Germinal center (tissue), 1 donor: Measurements from ENCODE around the gene FAF1.
"Not testable (repeated sequence)": the region's sequence is repeated elsewhere in the genome, so short reads cannot be mapped to it uniquely, and the experiment has no call there.

Experiments used
- DNase-seq: peaks from one replicate; pipeline ENCODE4 v3.0.0; 2012; ENCODE audit warnings: mixed read lengths, low spot score

The FAF1 gene

DNA sequence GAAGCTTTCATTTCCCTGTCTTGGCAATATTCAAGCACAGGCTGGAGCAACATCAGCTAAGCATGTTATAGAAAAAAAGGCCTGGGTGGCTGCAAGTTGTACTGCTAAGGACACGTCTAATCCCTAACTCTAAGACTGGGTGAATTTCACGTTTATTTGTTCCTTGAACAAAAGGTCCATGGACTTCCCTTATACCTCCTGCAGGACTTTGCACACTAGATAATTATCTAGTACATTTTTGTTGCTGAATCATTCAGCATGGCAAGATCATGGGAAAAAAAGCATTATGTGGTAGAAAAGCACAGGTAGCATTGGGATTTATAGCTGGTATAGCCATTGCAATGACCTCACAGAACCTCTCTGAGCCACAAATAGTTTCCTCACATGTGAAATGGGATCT lies 406.1 kb downstream of the FAF1 start:
- no peak for DNase-seq

DNA sequence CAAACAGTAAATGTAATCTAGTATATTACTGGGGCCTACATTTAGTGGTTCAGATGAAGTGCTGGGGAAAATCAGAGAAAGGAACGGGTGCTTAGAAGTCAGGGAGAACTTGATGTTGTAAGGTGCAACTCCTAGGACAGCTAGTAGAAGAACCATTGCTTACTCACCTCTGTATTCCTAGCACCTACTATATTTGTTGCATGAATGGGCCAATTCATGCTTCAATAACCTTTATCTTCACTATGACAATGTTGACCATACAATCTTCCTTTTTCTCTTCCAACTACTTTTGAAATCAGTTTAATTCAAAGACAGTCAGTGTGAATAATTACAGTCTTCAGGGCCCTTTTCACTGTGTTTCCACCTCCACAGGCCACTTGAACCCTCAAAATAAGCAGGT lies 411.8 kb downstream of the FAF1 start:
- DNase-seq: no peak

DNA sequence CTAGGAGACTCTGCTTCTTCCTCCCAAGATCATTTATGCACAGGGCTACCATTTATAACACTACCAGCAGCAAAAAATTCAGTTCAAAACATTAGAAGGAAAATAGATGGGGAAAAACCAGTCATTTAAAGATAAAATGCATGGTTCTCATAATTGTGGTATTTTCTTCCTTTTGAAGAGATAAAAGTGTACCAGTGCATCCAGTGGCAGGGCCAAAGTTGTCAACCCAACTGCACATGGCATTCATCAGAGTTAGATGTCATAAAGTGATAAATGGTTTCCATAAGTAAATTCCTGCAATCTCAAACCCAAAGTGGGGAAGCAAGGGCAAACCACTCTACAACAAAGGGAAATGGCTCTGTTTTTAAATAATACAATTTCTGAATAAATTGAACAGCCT lies 417.7 kb downstream of the FAF1 start:
- DNase-seq: no peak

DNA sequence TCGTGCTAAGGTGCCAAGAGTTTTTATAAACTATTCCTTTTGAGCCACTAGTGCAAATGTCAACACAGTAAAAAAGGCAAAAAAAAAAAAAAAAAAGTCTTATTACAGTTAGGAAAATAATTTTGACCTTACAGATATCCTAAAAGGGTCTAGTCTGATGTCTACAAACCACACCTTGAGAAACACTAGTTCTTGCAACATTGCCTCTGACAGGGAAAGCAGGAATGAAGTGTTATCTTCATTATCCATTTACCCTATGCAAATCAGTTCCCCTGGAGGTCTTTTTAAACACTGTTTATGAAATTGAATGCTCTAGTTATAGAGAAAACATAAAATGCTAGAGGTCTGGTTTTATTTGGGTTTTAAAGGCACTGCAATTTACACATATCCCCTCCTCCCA lies 421.6 kb downstream of the FAF1 start:
- no peak for DNase-seq

DNA sequence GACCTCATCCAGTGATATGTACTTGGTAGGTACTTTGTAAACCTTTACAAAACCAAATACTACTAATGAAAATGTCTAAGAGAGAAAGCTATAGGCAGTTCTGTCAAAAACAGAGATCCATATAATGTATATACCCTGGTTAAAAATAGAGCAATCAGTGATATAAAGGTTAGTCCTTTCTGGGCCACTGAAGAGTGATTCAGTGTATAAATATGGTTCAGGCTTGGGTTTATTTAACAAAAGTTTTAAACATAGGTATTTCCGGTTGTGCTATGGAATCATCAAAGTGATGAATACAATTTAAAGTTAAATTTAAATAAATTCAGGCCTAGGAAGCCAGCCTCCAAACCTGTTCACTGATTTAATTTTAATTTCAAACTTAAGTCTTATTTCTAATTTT lies 428.5 kb downstream of the FAF1 start:
- DNase-seq: no peak

DNA sequence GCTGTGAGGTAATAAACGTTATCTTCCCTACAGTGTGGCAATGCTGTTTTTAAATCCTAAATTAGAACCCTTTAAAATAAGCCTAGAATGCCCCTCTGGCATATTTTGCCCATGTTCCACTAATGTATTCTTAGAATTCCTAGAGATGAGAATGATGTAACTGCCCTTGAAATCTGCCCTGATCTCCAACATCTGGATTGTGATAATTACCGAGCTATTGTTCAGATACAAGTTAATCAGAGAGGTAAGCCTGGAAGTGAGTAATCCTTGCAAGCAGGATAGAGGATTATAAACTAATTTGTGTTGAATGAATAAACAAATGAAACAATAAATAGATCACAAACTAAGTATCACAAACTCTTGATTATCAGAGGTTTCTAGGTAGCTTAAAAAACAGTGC lies 429.0 kb downstream of the FAF1 start:
- DNase-seq: no peak

DNA sequence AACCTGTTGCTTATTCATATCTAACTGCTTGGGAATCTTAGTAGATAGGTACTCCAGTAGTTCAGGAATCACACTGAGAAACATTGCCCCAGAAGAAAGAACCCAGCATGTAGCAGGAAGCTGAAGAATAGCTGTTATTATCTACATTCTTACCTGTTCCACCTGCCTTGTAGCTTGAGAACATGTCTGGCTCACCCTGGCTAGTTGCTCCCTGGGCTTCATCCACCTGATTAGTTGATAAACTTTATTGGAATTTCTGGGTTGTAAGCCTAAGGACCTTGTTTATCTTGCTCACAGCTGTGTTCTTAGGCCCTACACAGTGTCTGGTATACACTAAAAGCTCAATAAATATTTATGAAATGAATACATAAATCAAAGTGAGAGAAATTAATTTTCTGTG lies 430.6 kb downstream of the FAF1 start:
- no peak for DNase-seq

DNA sequence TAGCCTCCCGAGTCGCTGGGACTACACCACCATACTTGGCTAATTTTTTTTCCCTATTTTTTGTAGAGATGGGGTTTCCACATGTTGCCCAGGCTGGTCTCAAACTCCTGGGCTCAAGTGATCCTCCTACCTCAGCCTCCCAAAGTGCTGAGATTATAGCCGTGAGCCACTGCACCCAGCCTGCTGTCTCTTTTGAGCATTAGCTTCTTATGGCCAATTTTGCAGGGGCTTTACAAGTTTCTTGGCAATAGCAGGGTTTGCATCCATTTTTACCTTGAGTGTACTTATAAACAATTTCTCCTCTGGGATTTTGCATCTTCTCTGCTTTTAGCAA lies 432.1 kb downstream of the FAF1 start:
- not testable (repeated sequence) for DNase-seq

DNA sequence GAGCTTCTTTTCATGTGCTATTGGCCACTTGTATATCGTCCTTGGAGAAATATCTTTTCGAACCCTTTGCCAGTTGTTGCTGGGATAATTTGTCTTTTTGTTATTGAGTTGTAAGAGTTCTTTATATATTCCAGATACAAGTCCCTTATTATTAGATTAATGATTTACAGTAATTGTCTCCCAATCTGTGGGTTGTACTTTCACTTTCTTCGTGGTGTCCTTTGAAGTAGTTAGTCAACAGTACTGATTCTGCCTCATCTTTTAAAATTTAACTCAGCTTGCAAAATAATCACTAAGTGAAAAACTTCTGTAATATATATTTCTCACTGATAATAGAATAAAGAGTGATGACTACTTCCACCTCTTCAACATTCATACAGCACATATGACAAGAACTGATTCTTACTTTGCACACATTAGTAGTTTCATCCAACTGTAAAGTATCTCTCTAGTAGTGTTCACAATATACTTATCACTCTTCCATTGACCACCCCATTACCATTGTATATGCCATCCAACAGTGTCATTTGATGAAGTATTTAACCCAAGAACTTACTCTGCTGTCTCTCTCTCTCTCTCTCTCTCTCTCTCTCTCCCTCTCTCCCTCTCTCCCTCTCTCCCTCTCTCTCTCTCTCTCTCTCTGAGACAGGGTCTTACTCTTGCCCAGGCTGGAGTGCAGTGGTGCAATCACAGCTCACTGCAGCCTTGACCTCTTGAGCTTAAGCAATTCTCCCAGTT lies 432.6 kb downstream of the FAF1 start:
- no peak for DNase-seq

DNA sequence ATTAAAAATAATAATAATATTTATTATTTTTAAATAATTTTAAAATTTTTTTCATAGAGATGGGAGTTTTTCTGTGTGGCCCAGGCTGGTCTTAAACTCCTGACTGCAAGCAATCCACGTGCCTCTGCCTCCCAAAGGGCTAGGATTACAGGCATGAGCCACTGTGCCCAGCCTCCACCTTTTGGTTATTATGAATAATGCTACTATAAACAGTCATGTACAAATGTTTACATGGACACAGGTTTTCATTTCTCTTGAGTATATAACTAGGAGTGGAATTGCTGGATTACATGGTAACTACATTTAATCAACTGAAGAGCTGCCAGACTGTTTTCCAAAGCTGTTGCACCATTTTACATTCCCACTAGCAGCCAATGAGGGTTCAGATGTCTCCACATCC lies 433.6 kb downstream of the FAF1 start:
- DNase-seq: no peak

DNA sequence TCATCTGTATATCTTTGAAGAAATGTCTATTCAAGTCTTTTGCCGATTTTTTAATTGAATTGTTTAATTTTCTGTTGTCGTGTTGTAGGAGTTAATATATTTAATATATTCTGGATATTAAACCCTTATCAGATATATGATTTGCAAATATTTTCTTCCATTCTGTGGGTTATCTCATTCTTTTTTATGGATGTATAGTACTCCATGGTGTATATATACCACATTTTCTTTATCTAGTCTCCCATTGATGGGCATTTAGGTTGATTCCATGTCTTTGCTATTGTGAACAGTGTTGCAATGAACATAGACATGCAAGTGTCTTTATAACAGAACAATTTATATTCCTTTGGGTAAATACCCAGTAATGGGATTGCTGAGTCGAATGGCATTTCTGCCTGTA lies 436.5 kb downstream of the FAF1 start:
- no peak for DNase-seq

DNA sequence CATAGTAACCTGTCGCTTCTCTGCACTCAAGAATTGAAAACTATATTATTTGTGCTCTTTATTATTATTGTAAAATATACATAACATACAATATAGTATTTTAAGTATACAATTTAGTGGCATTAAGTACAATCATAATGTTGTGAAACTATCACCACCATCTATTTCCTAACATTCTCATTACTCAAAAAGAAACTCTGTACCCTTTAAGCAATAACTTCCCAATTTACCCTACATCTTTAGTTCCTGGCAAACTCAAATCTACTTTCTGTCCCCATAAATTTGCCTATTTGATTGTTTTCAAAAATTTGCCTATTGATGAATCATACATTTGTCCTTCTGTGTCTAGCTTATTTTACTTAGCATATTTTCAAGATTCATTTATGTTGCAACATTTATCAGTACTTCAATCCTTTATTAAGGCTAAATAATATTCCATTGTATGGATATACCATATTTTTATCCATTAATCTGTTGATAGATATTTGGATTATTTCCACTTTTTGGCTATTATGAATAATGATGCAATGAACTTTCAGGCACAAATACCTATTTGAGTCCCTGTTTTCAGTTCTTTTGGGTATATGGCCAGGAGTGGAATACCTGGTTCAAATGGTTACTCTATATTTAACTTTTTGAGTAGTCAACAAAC lies 437.2 kb downstream of the FAF1 start:
- DNase-seq: no peak

DNA sequence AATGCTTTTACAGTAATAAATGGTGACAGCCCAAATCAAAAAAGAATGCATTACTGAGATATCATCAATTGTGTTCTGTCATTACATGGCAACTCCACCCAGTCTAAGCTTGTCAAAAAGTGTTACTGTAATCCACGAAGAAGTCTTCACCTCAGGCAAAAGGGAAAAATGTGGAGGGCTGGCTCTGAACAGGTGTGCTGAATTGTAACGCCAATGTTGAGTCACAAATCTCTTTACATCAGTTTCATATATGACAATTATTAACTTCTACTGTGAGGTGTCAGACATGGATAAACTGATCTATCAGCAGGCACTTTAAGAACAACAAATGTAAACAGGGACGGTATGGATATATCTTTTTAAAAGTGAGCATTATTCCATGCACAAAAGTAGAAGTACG lies 438.4 kb downstream of the FAF1 start:
- DNase-seq: no peak

DNA sequence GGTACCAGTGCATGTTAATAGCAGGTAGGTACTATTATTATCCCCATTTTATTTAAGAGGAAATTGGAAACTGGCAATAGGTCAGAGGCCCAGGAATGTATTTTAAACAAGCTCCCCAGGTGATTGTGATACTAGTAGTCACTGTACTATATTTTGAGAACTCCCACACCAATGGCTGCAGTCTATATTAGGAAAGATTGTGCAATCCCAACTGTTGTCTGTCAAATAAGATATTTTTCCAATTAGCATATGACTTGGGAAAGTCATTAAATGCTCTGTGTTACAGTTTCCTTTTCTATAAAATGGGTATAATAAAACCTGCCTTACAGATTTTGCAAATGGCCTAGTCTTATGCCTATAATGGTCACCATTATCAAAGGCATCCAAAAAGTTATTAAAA lies 442.6 kb downstream of the FAF1 start:
- no peak for DNase-seq

DNA sequence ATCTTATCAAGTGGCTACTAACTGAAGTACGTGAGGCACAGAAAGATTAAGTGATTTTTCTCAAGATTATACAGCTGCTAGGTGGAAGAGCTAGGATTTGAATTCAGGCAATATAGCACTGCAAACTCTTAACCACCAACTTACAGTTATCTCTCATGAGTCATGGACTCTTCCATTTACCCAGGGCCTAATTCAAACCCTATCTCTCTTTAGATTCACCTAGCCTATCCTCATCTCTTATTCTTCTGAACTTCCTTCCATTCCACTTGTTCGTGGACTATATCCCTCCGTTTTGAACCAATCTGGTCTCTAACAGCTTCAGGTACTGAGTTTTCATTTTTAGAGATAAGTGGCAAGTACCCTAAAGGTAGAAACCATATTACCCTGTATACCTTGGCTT lies 444.0 kb downstream of the FAF1 start:
- no peak for DNase-seq

DNA sequence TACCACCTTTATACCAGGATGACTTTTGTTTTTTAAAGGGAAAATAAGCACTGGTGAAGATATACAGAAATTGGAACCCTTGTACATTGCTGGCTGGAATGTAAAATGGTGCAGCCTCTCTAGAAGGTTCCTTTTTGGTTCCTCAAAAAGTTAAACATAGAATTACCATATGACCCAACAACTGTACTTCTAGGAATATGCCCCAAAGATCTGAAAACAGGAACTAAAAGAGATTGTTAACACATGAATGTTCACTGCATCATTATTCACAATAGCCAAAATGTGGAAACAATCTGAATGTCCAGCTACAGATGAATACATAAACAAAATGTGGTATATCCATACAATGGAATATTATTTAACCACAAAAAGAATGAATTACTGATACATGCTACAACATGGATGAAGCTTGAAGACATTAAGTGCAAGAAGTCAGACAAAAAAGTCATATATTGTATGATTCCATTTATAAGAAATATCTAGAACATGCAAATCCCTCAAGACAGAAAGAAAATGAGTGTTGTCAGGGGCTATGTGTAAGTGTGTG lies 452.0 kb downstream of the FAF1 start:
- DNase-seq: no peak

DNA sequence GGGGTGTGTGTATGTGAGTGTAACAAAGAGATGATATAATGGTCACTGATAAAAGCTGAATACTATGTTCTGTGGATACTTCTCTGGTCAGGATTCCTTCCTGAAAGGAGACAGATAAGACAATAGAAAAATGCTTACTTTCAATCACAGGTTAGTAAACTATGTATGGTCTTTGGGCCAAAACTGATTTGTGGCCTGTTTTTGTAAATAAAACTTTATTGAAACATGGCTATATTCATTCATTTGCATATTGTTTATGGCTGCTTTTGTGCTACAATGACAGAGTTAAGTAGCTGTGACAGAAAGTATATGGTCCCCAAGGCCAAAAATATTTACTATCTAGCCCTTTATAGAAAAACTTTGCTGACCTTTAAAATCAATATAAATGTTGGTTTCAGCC lies 454.6 kb downstream of the FAF1 start:
- no peak for DNase-seq

DNA sequence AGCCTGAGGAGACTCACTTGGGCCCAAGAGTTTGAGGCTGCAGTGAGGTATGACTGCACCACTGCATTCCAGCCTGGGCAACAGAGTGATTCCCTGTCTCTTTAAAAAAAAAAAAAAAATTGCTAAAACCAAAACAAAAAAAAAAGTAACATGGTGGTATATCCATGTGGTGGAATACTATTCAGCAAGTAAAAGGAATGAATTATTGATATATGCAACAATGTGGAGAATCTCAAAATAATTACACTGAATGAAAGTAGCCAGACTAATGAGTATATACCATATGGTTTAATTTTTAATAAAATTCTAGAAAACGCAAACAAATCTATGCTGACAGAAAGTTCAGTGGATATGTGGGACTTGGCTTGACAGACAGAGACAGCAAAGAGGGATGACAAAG lies 456.6 kb downstream of the FAF1 start:
- no peak for DNase-seq

DNA sequence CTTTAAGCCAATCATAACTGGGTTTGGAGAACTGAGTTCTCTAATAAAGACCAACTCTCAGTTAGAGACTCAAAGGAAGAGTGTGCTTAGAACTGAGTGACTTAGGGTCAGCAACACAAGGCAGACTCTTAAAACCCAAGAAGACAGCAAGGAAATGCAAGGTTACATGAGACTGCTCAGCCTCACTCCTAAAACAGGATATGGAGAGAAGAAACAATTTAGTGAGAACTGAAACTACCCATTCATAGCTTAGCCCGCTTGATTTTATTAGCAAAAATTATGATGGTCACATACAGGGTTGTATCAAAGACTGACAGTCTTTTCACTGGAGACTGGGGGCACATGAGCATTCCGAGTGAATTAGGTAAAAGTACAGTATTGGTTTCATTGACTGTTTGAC lies 457.9 kb downstream of the FAF1 start:
- peak; percentile 2 for DNase-seq

DNA sequence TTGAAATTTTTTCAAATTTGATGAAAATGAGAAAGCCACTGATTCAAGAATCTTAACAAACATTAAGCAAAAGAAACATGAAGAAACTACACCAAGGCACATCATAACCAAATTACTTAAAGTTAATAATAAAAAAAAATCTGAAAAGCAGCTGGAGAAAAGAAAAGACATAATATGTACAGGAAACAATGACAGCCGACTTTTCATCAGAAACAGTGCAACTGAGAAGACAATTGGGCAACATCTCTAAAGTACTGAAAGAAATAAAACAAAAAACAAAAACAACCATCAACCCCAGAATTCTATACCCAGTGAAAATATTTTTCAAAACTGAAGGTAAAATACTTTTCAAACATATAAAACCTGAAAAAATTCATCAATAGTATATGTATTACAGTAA lies 463.1 kb downstream of the FAF1 start:
- DNase-seq: no peak

DNA sequence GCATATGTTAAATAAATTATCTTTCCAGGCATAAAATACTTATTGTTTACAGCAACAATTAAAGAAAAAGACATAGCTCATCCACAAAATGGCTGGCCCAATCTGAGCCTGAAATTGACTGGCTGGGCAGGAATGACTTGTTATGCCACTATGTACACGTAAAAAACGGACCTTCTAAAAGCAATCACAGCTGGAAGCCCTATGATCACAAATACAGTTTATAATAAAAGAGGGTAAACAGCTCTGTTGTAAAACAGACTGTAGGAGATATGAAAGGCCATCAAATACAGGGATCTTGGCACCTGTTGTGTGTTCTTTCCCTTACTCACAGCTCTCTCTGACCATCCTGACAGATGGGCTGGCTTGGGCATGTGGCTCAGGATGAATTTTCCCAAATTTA lies 466.4 kb downstream of the FAF1 start:
- DNase-seq: no peak

DNA sequence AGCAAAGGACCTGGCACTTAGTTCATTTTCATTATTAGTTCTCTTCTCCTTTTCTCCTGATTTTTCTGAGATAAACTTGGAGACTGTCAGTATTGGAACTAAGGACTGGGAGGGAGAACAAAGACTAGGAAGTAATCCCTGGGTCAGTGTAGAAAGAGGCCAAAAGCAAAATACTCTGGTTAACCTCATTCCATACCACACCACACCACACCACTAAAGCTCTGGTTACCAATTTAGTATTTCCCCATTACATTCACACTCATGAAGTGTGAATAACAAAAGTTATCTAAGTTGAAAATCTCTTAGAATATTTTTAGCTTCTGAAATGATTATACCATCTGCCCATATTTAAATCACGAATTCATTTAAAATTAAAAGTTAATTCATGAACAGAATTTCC lies 467.9 kb downstream of the FAF1 start:
- no peak for DNase-seq

DNA sequence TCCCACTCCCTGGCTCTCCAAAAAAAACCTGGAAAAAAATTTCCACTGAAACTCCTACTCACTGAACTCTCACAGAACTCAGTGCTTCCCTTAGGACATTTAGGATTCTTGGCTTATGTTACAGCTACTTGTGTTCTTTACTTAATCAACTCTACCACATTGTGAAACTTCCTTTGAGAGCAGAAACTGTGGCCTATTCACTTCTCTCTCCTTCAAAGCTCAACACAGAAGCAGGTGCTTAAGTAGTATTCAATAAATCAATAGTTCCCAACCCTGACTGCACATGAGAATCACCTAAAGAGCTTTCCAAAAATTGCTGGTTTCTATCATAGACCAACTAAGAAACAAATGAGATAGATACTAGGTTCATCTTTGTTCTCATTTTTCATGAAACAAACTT lies 468.9 kb downstream of the FAF1 start:
- no peak for DNase-seq

DNA sequence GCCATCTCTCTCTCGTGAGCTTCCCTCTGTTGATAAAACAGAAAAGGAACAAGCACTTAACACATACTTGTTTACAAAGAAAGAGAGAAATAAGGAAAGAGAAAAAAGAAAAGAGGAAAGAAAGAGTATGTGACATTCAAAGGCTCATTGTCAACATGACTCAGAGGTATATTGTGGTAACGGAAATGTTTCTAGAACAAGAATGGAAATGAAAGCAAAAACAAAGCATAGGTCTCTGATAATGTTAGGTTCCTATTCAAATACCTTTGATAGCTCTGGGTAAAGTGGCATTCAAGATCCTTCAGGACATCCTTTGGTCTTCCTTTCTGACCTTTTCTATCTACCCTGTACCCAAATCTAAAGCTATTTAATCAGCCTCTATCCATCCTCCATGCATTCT lies 469.4 kb downstream of the FAF1 start:
- no peak for DNase-seq
